Measurements from ENCODE around the gene CNTN5.

- TF ChIP-seq EZH2 (IDR thresholded peaks at IDR 0.05; ENCODE audit: borderline replicate concordance): no peak
- no peak for TF ChIP-seq CTCF (IDR thresholded peaks at IDR 0.05; ENCODE audit: poor library complexity)
- TF ChIP-seq EZH2phosphoT487 (IDR thresholded peaks at IDR 0.05; ENCODE audit: low read depth, severe bottlenecking, unreplicated experiment): no peak
Measured at GRCh38 chr11:99708928-99709672, 688.4 kb downstream of the CNTN5 start.

Data from hepatocyte (in vitro differentiated cells).